ENCODE data around the gene SARS2. TPM values are rescaled to one million over a fixed set of nuclear protein-coding genes. Genes with fewer than 3 reads are reported as not detected.
A peak's percentile ranks its signal among the peaks of the same experiment; 100 is the strongest.
"Not testable (repeated sequence)": the region's sequence is repeated elsewhere in the genome, so short reads cannot be mapped to it uniquely, and the experiment has no call there.

The SARS2 gene
- total RNA-seq, 1 experiment from 2014 or later = 74.7 TPM

GRCh38 chr19:38966149-38966548 lies 35.6 kb upstream of the SARS2 start:
- DNase-seq (ENCODE audit: low spot score); H3K4me3 Mint-ChIP-seq; H3K27me3 Mint-ChIP-seq (ENCODE audit: low read depth); ATAC-seq; H3K27ac Mint-ChIP-seq; H3K4me1 Mint-ChIP-seq; POLR2A ChIA-PET; H3K9me3 Mint-ChIP-seq: not testable (repeated sequence)
- peak; percentile 51; the same call in 1 of the 2 replicates for TF ChIP-seq ZNF121 (CRISPR knock-in tag; IDR thresholded peaks at IDR 0.05)
- H3K36me3 Mint-ChIP-seq = peaks cover 21% of the 10 kb centered on the region; the same call in 1 of the 2 replicates
- CTCF ChIA-PET = interaction anchor here (0.9 to 1.9 kb wide), 3 partner anchors 10 to 96 kb away, joined by 3 to 12 read pairs (median 5); no protein-coding TSS in a partner anchor

DNA sequence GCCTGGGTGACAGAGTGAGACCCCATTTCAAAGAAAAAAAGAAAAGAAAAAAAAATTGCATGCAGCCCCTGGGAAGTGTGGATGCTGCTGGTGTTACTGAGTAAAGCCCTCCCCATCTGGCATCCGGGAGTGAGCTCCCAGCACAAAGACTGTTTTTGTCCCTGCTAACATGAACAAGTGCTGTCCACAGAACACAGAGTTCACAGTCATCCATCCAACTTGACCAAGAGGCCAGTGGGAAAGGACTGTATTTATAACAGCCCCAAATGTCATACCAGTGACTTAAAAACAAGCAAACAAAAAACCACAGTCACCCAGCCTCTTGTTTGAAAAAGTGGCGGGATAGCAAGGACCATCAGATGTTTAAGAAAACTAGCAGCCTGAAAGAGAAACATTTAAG lies 34.2 kb upstream of the SARS2 start:
- Mint-ChIP-seq H3K27ac (no peak overlapping the region; the same call in 1 of the 2 replicates), H3K4me3 (no peak overlapping the region), H3K36me3 (peaks cover 18% of the 10 kb centered on the region; the same call in 1 of the 2 replicates), H3K4me1 (peaks cover 9% of the 10 kb centered on the region), H3K27me3 (ENCODE audit: low read depth) (no peaks in the 10 kb centered on the region), H3K9me3 (no peaks in the 10 kb centered on the region)
- ATAC-seq = no peak
- CTCF ChIA-PET = interaction anchor here (1.3 kb wide), 1 partner anchor 12 kb away, joined by 4 read pairs; no protein-coding TSS in a partner anchor
- POLR2A ChIA-PET = no interaction called here
- TF ChIP-seq ZNF138 (CRISPR knock-in tag; conservative IDR thresholded peaks at IDR 0.05) = no peak
- TF ChIP-seq GTF2I (CRISPR knock-in tag; conservative IDR thresholded peaks at IDR 0.05) = no peak
- no peak for TF ChIP-seq ZNF512 (CRISPR knock-in tag; IDR thresholded peaks at IDR 0.05; ENCODE audit: borderline replicate concordance)
- no peak for TF ChIP-seq FOXK1 (CRISPR knock-in tag; IDR thresholded peaks at IDR 0.05)
- TF ChIP-seq PRRX2 (CRISPR knock-in tag; IDR thresholded peaks at IDR 0.05) = no peak
- TF ChIP-seq NR2C2 (CRISPR knock-in tag; IDR thresholded peaks at IDR 0.05) = no peak
- TF ChIP-seq, protein P1, sequence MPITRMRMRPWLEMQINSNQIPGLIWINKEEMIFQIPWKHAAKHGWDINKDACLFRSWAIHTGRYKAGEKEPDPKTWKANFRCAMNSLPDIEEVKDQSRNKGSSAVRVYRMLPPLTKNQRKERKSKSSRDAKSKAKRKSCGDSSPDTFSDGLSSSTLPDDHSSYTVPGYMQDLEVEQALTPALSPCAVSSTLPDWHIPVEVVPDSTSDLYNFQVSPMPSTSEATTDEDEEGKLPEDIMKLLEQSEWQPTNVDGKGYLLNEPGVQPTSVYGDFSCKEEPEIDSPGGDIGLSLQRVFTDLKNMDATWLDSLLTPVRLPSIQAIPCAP (CRISPR knock-in tag; IDR thresholded peaks at IDR 0.05) = no peak
- TF ChIP-seq E2F4 (CRISPR knock-in tag; IDR thresholded peaks at IDR 0.05; ENCODE audit: borderline replicate concordance, low read depth) = no peak
- TF ChIP-seq, protein P2, sequence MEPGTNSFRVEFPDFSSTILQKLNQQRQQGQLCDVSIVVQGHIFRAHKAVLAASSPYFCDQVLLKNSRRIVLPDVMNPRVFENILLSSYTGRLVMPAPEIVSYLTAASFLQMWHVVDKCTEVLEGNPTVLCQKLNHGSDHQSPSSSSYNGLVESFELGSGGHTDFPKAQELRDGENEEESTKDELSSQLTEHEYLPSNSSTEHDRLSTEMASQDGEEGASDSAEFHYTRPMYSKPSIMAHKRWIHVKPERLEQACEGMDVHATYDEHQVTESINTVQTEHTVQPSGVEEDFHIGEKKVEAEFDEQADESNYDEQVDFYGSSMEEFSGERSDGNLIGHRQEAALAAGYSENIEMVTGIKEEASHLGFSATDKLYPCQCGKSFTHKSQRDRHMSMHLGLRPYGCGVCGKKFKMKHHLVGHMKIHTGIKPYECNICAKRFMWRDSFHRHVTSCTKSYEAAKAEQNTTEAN (CRISPR knock-in tag; IDR thresholded peaks at IDR 0.05) = no peak
- no peak for TF ChIP-seq ERG (CRISPR knock-in tag; IDR thresholded peaks at IDR 0.05)
- no peak for TF ChIP-seq ZNF219 (CRISPR knock-in tag; IDR thresholded peaks at IDR 0.05; ENCODE audit: borderline replicate concordance)
- TF ChIP-seq ESRRA (CRISPR knock-in tag; IDR thresholded peaks at IDR 0.05; ENCODE audit: borderline replicate concordance) = no peak
- DNase-seq (ENCODE audit: low spot score) = no peak

DNA sequence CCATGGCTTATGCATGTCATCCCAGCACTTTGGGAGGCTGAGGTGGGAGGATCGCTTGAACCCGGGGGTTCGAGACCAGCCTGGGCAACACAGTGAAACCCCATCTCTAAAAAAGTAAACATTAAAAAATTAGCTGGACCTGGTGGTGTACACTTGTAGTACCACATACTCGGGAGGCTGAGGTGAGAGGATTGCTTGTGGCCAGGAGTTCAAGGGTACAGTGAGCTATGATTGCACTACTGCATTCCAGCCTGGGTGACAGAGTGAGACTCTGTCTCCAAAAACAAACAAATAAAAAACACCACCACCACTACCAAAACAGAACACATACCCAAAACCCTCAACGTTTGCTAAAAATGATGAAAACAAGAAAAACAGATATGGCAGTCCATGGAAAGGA lies 29.1 kb upstream of the SARS2 start:
- Mint-ChIP-seq H3K4me3 (no peak overlapping the region), H3K27ac (no peak overlapping the region), H3K9me3 (peaks cover 6% of the 10 kb centered on the region; the same call in 1 of the 2 replicates), H3K4me1 (peaks cover 9% of the 10 kb centered on the region), H3K36me3 (peaks cover 18% of the 10 kb centered on the region), H3K27me3 (ENCODE audit: low read depth) (no peaks in the 10 kb centered on the region; the same call in 1 of the 2 replicates)
- POLR2A ChIA-PET = no interaction called here
- ATAC-seq = no peak
- no peak for DNase-seq (ENCODE audit: low spot score)
- CTCF ChIA-PET = interaction anchor here (1.3 to 1.7 kb wide), 2 partner anchors 16 to 30 kb away, joined by 4 to 5 read pairs; partner anchors contain the start of genes MRPS12 and SARS2
- TF ChIP-seq ZNF219 (CRISPR knock-in tag; IDR thresholded peaks at IDR 0.05; ENCODE audit: borderline replicate concordance) = no peak
- no peak for TF ChIP-seq IRF2 (CRISPR knock-in tag; IDR thresholded peaks at IDR 0.05; ENCODE audit: borderline replicate concordance, low read depth)
- TF ChIP-seq, protein P3, sequence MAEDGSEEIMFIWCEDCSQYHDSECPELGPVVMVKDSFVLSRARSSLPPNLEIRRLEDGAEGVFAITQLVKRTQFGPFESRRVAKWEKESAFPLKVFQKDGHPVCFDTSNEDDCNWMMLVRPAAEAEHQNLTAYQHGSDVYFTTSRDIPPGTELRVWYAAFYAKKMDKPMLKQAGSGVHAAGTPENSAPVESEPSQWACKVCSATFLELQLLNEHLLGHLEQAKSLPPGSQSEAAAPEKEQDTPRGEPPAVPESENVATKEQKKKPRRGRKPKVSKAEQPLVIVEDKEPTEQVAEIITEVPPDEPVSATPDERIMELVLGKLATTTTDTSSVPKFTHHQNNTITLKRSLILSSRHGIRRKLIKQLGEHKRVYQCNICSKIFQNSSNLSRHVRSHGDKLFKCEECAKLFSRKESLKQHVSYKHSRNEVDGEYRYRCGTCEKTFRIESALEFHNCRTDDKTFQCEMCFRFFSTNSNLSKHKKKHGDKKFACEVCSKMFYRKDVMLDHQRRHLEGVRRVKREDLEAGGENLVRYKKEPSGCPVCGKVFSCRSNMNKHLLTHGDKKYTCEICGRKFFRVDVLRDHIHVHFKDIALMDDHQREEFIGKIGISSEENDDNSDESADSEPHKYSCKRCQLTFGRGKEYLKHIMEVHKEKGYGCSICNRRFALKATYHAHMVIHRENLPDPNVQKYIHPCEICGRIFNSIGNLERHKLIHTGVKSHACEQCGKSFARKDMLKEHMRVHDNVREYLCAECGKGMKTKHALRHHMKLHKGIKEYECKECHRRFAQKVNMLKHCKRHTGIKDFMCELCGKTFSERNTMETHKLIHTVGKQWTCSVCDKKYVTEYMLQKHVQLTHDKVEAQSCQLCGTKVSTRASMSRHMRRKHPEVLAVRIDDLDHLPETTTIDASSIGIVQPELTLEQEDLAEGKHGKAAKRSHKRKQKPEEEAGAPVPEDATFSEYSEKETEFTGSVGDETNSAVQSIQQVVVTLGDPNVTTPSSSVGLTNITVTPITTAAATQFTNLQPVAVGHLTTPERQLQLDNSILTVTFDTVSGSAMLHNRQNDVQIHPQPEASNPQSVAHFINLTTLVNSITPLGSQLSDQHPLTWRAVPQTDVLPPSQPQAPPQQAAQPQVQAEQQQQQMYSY (CRISPR knock-in tag; IDR thresholded peaks at IDR 0.05) = no peak
- TF ChIP-seq E2F1 (CRISPR knock-in tag; IDR thresholded peaks at IDR 0.05) = no peak
- TF ChIP-seq TEAD1 (CRISPR knock-in tag; IDR thresholded peaks at IDR 0.05) = no peak
- TF ChIP-seq SOX15 (CRISPR knock-in tag; IDR thresholded peaks at IDR 0.05) = no peak

Data from WTC11 (cell line).